HG03342 (cell line): Measurements from ENCODE around the gene ENPP7.

Experiments used
- ATAC-seq: cut with Tn5 transposase; IDR thresholded peaks from one replicate; pipeline ENCODE4 v1.9.1; 2021; ENCODE audit warnings: mild to moderate bottlenecking, moderate library complexity; ENCODE audit not compliant: unreplicated experiment

Gene ENPP7

DNA sequence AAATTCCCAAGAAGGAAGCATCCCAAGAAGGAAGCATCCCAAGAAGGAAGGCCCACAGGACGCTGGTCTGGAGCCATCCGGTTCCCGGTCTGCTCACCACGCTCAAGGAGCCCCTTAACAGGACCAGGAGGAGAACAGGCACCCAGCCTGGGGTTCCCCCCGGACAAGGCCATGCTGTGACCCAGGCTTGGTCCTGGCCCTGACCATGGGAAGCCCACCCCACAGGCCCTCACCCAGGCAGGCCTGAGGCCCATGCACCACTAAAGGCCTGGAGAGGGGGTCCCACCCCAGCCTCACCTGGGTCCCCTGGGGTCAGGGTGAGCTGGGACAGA is 340 bp upstream of the ENPP7 start:
- no peak for ATAC-seq

DNA sequence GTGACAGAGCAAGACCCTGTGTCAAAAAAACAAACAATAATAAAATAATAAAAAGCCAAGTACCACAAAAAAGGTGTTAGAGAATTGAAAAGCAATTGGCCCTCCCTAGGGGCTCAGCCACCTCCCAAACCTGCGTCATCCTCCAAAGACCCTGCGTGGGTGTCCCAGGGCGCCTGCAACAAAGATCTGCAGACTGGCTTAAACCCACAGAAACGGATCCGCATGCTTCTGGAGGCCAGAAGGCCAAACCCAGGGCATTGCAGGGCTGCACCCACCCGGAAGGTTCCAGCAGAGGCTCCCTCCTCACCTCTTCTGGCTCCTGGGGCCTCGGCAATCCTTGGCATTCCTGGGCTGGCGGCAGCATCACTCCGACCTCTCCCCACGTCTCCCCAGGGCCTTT is 1.5 kb downstream of the ENPP7 start:
- ATAC-seq = no peak

DNA sequence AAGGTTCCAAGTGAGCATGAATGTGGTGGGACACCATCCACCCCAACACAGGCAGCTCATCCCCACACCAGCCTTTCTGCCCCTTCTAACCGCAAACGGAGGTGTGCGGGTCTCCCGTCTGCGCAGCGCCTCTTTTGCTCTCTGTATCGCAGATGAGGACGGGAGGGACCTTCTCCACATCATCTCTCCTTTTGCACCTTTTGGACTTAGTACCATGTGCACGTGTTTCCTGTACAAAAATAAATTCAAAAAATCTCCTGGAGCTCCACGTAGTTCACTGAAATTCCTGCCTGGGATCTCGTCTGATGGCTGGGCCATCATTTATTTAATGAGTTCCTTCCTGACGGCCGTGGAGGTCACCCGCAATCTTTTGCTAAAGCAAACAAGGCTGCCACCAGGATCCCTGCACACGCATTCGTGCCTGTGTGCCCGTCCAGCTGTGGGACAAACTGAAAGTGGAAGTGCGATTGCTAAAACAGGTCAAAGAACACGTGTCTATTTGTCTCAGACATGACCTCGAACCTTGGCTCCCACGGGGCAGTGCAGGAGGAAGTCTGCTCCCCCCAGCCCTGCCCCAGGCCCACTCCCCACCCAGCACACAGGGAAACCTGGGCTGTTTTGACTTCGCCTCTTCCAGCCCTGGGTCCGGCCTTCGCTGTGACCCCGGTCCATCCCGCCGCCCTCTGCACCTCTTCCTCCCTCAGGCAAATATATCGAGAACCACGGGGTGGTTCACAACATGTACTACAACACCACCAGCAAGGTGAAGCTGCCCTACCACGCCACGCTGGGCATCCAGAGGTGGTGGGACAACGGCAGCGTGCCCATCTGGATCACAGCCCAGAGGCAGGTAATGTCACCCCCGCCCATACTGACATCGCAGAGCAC is 2.3 kb downstream of the ENPP7 start:
- ATAC-seq = no peak

DNA sequence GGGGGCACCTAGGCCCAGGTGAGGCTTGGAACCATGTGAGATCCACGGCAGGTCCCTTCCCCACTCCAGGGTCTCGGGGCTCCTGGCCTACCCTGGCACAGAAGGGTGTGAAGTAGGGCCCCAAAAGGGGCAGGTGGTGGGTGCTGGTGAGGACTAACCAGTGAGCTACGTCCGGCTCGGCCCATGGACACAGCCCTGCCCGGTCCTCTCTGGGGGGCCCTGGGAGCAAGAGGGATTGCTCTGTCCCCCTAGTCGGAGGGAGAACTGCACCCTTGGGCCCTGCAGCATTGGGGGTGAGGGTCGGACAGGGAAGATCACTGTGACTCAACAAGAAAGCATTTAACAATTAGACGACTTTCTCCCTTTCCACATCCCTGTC is 2.9 kb downstream of the ENPP7 start:
- no peak for ATAC-seq

DNA sequence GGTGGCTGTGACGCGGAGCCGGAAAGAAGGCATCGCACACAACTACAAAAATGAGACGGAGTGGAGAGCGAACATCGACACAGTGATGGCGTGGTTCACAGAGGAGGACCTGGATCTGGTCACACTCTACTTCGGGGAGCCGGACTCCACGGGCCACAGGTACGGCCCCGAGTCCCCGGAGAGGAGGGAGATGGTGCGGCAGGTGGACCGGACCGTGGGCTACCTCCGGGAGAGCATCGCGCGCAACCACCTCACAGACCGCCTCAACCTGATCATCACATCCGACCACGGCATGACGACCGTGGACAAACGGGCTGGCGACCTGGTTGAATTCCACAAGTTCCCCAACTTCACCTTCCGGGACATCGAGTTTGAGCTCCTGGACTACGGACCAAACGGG is 4.4 kb downstream of the ENPP7 start:
- no peak for ATAC-seq

DNA sequence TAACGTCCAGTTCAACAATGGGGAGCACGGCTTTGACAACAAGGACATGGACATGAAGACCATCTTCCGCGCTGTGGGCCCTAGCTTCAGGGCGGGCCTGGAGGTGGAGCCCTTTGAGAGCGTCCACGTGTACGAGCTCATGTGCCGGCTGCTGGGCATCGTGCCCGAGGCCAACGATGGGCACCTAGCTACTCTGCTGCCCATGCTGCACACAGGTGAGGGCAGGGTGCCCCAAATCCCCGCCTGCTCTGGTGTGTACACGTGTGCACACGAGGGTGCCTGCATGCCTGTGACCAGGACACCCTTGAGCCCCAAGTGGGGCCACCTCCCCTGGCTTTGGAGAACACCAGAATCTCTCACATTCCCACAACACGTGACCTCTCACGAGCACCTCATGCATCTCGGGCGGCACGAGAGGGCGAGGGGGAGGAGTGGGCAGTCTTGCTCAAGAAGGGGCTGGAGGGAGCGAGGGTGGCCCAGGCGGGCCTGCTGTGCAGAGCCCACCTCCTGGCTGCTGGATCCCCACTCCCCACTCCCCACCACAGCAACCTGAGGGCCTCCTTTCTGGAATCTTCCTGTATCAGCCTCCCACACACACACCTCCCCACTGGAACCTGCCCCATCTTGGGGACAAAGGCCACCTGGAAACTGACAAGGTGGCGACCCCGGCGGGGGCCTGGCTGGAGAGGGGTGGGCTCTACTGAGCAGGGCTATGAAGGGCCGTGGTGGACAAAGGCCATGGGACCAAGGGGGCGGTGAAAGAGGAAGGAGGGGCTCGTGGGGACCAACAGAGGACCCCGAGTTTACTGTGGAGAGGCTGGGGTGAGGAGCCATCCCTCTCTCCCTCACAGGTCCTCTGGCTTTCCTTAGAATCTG is 6.5 kb downstream of the ENPP7 start:
- no peak for ATAC-seq

DNA sequence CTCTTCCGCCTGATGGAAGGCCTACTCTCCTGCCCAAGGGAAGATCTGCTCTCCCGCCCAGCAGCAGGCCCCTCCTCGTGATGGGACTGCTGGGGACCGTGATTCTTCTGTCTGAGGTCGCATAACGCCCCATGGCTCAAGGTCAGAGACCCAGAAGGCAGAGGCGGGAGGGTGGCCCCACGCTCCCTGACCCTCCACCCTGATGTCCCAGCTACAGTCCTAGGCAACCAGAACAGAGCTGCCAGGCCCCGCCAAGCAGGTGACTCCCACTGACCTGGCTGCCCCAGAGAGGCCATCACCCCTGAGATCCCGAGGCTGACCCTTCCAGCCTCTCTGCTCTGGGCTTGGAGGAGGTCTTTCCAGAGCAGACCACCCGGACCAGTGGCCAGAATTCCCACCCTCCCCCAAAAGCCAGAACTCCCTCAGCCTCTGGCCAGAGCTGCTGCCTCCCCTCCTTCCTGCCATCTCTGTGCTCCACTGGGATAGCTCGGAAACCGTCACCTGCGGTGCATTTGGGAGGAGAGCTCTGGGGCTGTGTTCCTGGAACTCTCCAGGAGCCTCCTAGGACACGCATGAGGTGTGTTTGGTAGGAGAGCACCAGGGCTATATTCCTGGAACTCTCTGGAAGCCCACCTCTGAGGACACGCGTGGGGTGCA is 7.3 kb downstream of the ENPP7 start:
- no peak for ATAC-seq

DNA sequence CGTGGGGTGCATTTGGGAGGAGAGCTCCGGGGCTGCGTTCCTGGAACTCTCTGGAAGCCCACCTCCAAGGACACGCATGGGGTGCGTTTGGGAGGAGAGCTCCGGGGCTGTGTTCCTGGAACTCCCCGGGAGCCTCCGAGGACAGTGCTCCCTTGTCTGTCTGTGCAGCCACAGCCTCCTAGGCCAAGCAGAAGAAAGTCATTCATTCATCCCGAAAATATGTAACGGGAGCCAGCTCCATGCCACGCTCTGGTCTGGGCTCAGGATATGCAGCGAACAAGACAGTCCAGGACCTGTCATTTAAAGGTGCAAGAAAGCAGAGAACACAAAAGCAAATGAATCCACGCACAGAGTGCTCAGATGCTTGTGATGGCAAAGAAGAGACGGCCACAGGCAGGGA is 7.9 kb downstream of the ENPP7 start:
- no peak for ATAC-seq

DNA sequence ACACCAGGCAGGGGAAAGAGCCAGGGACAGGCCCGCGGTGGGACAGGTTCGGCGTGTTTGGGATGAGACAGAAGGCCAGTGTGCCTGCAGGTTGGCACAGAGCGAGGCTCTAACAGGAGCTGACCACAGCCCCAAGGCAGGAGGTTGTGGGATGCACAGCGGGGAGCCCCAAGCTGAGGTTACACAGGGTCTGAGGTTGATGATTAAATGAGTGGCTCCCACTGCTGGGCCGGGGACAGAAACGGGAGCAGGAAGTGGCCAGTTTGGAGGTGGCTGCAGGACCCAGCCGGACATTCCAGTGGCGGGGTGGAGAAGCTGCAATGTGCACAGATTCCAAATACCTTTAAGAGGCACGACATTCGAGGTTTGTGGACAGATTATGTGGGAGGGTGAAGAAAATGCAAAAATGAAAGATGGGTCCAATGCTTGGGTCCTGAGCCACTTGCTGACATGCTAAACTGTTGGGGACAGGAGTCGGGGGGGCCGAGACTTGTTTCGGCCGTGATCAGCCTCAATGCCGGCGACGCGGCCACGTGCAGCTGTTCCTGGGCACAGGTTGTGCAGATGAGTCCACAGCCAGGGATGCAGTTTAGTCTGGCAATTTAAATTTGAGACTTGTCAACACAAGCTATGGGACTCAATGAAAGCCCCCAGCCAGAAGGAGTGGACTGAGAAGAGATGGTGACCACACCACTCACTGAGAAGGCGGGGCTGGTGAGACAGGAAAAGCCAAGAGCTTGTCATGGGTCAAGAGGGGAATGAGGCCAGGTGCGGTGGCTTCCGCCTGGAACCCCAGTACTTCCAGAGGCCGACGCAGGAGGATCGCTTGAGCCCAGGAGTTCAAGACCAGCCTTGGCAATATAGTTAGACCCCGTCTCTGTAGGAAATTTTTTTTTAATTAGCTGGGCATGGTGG is 8.7 kb downstream of the ENPP7 start:
- no peak for ATAC-seq

DNA sequence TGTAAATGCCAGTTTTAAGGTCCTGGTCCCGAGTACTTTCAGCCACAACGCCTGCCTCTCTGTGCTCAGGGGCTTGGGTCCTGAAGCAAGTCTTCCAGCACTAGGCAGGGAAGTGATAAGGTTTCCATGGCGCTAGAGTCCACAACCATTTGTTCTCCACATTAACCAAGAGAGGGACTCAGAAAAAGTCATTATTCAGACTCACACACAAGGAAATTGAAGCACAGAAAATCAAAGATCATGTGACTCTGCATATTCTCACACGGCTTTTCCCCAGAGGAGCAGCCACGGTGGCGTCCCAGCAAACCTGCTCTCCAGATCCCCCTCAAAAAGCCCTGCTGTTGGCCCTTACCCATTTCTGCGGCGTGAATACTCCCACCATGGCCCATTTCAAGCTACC is 9.7 kb downstream of the ENPP7 start:
- no peak for ATAC-seq

DNA sequence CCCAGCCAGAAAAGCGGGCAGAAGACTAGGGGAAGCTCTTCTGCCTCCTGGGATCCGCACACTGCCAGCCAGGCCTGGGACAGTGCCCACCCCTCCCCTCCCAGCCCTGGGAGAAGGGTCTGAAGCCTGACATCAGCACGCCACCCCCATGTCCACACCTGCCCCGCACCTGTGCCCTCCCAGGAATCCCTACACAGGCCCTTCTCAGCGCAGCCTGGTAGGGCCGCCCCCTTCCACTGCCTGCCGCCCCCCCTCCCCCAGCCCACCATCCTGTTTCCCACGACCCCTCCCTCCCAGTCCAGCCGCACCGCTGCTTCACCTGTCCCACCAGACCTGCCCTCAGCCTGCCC is 10.6 kb downstream of the ENPP7 start:
- ATAC-seq = no peak

DNA sequence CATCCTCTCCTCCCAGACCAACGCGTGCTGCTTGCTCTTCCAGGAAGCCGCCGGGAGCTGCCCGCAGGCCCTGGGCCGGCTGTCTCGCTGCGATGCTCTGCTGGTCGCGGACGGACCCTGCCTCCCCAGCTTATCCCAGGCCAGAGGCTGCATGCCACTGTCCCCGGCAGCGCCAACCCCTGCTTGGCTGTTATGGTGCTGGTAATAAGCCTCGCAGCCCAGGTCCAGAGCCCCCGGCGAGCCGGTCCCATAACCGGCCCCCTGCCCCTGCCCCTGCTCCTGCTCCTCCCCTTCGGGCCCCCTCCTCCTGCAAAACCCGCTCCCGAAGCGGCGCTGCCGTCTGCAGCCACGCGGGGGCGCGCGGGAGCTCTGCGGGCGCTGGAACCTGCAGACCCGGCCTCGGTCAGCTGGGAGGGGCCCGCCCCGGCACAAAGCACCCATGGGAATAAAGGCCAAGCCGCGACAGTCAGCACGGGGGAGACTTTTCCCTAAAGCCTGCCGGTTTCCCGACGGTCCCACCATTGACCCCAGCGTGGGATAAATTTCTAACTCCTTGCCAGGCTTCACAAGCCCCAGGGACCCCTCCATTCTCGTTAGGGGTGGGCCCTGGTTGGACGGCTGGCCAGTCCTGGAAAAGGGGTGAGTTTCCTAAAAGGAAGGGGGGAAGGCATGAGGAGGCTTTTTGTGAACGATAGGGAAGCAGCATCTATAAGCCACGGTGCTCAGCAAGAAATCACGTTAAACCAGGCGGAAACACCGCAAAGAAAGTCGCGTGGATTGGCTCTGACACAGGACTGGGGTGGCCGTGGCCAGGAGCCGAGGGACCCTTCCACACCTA is 11.2 kb downstream of the ENPP7 start:
- no peak for ATAC-seq

DNA sequence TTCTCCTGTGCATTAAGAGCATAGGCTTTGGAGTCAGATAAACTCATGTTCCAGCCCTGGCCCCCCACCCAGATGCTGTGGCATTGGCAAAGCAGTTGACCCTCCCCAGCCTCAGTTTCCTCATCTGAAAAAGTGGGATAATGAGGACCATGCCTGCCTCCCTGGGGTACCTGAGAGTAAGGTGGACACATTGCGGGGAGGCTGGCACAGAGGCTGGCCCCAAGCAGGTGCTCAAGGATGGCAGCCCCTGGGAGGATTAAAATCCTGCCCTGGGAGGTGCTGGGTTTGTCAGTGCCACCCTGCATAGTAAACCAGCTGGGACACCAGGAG is 11.8 kb downstream of the ENPP7 start:
- no peak for ATAC-seq

DNA sequence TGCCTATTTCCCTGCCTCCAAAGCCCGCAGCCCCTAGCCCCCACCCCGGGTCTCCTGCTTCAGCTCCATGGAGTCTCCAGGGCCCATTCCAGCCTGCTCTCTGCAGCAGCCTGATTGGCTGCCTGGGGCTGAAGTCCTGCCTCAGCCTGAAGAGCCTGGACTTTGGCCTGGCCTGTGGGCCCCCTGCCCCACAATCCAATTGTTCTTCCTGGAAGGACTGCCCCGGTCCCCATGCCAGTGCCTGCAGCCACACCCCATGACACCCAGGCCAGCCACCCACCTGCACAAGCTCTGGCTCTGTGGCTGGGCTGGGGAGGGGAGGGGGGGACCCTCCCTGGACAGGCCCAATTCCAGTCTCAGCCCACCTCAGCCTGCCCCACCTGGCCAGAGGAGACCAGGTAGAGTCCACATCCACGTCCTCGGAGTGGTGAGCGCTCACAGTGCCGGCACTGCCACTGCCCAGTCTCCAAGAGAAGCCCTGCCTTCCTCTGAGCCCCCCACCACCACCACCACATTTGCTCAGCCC is 12.3 kb downstream of the ENPP7 start:
- ATAC-seq = no peak

DNA sequence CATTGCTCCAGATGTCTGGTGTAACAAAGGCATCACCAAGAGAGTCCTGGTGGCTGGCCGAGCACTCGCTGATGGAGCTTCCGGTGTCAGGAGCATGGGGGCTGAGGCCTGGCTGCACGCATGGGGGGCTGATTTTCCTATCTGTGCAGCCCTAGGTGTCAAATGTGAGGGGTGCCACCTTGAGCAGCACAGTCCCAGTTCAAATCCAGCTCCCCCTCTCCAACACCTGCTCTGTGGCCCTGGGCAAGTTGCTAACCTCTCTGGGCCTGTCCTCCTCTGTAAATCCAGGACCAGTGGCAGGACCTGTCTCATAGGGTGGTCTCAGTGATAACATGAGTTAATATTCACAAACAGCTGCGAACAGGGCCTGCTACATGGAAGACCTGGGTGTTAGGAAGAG is 12.9 kb downstream of the ENPP7 start:
- no peak for ATAC-seq

DNA sequence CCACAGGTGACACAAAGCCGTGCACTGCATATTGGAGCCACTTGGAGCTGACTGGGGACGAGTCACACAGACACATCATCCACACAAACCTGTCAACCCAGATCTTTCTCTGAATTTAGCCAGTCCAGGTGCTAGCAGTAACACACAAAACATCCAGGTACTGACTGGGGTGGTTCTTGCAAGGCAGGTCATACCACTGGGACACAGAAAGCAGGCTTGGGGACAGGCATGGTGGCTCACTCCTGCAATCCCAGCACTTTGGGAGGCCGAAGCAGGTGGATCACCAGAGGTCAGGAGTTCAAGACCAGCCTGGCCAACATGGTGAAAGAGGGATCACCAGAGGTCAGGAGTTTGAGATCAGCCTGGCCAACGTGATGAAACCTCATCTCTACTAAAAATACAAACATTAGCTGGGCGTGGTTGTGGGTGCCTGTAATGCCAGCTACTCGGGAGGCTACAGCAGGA is 14.9 kb downstream of the ENPP7 start:
- ATAC-seq = no peak

DNA sequence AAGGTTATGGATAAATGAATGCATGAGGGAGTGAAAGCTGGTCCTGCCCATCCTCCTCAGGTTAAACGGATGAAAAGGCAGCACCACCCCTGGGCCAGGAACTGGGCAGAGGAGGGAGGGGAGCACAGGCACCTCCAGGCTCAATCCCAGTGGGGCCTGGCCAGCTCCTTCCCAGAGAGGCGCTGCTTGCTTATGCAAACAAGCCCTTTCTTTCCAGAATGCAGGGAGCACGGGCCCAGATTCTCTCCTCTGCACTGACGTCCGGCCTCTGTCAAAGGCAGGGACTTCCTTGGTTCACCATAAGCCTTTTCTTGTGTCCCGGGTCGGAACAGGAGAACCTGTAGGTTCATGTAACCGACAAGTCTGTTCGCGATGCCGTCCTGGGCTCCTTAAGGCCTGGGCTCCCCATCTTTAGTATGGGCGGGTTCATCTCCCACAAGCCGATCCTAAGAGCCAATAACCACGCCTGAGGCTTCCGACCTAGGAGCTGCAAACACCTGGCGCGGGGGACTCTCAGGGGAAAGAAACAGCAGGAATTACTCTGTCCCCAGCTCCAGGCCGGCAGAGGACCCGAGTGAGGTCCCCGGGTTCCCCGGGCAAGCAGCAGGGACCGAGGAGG is 16.3 kb downstream of the ENPP7 start:
- no peak for ATAC-seq

DNA sequence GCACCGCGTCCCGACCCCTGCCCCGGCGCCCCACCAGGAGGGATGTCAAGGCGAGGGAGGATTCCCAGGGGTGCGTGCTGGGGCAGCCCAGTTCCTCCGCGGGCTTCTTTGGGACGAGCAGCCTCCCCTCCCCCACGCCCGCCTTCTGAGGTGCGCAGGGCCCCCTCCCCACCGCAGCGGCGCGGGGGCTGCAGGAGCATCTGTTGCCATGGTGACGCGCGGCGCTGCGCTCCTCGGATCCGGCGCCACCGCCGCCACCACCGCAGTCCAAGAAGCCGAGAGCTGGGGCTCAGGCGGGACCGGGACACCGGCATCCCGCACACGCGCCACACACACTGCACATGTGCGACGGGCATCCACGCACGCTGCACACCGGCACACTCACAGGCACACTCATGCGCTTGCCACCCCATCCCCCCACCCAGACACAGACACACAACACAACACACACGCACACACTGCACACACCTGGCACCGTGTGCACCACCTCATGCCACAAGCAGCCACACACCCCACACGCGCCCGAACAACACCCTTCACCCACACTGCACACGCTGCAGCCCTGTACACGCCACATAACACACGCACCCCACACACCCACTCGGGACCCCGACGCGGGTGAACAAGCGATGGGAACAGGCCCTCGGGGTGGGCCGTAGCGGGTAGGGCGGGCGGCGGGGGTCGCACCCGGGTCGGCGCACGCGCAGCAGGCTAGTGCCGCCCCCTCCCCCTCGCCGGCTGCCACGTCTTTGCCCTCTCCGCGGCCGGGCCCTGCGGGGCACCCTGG is 17.0 kb downstream of the ENPP7 start:
- ATAC-seq = no peak
